CD4-positive, alpha-beta T cell treated with Interleukin-2 at 100 ng/mL for 4 hours (primary cell): ENCODE results near the gene PROKR2.

Source experiments
- DNase-seq: peaks from one replicate; pipeline ENCODE4 v3.0.0-alpha.2; 2020; ENCODE audit warnings: low spot score

Gene PROKR2

DNA sequence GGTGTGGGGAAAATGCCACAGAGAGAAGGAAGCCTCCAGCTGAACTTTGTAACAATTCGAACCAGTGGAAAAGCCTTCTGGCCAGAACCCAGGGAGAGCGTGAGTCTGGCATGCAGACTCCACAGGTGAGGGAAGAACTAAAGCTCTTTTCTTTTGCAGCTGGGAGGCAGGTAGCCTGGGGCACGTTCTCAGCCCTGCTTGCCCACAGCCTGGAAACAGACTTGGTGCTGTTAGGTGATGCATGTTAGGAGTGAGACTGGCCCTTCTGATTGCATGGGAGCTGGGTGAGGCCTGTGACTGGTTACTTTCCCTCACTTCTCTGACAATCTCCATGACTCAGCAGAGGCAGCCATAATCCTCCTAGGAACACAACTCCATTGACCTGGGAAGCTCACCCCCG is 34.2 kb downstream of the PROKR2 start:
- no peak for DNase-seq

DNA sequence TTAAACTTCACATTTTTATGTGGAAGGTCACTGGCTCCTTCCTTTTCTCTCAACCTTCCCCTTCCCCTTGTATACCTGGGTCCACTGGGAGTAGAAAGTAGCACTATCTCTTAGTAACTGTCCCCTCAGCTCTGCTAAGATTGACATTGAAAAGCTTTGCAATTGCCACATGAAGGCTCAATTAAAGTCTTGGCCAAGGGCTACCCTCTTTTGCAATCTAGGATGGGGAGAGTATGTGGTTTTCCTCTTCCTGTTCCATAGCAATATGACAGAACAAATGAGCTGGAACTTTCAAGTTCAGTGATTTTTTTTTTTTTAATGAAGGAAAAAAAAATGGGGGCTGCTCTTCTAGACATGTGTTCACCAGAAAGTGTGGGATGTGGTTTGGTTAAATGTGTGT is 37.1 kb downstream of the PROKR2 start:
- no peak for DNase-seq

DNA sequence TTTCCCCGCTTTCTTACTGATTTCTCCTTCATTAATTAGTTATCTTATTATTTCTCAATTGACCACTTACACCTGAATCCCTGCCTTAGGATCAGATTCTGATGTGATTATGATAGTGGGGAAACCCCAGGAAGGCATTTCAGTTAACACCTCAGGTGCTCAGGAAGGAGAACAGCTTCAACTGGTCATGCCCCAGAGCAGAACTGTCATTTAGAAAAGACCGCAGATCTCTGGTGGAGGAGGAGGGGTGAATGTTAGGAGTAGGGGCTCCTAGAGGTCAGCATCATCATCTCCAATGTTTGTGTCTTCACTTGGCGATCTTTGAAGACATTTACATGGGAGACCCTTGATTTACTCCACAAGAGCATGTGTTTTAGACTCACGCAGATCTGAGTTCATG is 44.5 kb downstream of the PROKR2 start:
- no peak for DNase-seq

DNA sequence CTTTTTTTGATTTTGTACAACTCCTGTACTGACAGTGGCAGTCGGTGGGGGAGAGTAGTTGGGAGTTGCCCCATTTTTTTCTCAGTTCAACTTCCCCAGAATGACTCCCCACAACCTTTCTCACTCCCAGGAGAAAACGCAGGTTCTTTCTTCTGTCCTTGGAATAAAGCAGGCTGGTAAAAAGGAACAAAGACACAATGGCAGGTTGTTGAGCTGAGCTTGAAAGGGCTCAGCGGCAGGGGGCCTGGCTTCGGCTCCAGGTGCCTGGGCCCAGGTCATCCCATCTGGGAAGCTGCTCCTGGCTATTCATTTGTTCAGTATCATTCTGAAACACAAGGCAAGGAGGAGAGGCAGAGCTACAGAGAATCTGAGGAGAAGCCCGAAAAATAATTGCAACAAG is 46.2 kb downstream of the PROKR2 start:
- no peak for DNase-seq

DNA sequence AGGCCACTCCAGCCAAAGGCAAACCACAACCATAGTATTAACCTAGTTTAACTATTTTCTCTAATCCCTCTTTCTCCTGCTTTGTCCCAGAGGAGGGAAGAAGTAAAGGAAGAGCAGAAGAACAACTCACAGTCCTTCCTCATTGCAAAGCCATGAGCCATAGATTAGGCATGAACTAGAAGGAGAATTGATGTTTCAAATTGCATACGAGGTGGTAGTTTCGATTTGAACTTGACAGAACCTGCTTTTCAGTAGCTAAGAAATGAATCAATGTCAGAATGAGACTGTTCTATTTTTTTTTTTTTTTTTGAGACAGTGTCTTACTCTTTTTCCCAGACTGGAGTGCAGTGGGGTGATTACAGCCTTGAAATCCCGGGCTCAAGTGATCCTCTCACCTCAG is 48.3 kb downstream of the PROKR2 start:
- DNase-seq = no peak

DNA sequence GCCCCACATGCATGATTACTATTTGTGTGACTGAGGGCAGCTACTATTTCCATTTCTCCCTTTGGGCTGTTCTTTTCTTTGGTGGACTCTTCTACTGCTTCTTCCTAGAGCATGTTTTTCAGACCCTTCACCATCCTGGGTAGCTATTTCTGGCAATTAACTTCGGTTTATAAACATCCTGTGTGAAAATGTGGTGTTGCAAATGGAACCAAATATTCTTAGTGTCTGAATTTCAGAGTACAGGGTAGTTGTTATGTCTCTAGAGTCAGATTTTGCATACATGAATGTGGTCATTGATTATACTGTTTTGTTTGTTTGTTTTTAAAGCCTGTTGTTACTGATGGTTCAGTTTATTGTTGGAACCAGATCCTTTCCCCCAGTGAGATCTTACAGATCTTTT is 49.7 kb downstream of the PROKR2 start:
- DNase-seq = no peak
